GM23338 (cell line): ENCODE data around the gene KLHL41. TPM values are rescaled to one million over a fixed set of nuclear protein-coding genes. Genes with fewer than 3 reads are reported as not detected.

ENCODE experiments used
- ATAC-seq: fragments of 200-7000 bp; cut with Tn5 transposase; 3 replicates; pipeline ENCODE4 v1.9.1; 2020
- DNase-seq: peaks from one replicate; pipeline ENCODE4 v3.0.0-alpha.2; 2015; ENCODE audit warnings: low spot score
- H2AFZ ChIP-seq: fragments of 200-600 bp; sonication (generic); 2 replicates; pipeline ENCODE4 v1.8.0; 2016; ENCODE audit warnings: antibody characterized with exemption, mild to moderate bottlenecking, moderate library complexity
- H3F3A ChIP-seq: fragments of 200-600 bp; sonication (generic); replicated peaks from 2 replicates; pipeline ENCODE4 v1.8.0; 2017; ENCODE audit warnings: antibody characterized with exemption, mixed run types, low read depth
- H3K27ac ChIP-seq: fragments of 200-600 bp; sonication (generic); 2 replicates; pipeline ENCODE4 v1.6.1; 2016; ENCODE audit warnings: low read depth
- H3K27me3 ChIP-seq: fragments of 200-600 bp; sonication (generic); 2 replicates; pipeline ENCODE4 v1.8.0; 2016; ENCODE audit warnings: mild to moderate bottlenecking, mixed run types, moderate library complexity; ENCODE audit not compliant: insufficient read depth
- H3K36me3 ChIP-seq: fragments of 200-600 bp; sonication (generic); 2 replicates; pipeline ENCODE4 v1.8.0; 2016; ENCODE audit warnings: mild to moderate bottlenecking; ENCODE audit not compliant: insufficient read depth
- H3K4me1 ChIP-seq: fragments of 200-600 bp; sonication (generic); 2 replicates; pipeline ENCODE4 v1.8.0; 2016; ENCODE audit warnings: mild to moderate bottlenecking, moderate library complexity; ENCODE audit not compliant: insufficient read depth
- H3K4me2 ChIP-seq: fragments of 200-600 bp; sonication (generic); 2 replicates; pipeline ENCODE4 v1.7.1; 2017; ENCODE audit warnings: mixed run types
- H3K4me3 ChIP-seq: fragments of 200-600 bp; sonication (generic); 2 replicates; pipeline ENCODE4 v1.6.1; 2016; ENCODE audit warnings: mixed run types
- H3K79me2 ChIP-seq: fragments of 200-600 bp; sonication (generic); replicated peaks from 2 replicates; pipeline ENCODE4 v1.8.0; 2017; ENCODE audit warnings: mild to moderate bottlenecking; ENCODE audit not compliant: insufficient read depth
- H3K9me2 ChIP-seq: fragments of 200-600 bp; sonication (generic); 2 replicates; pipeline ENCODE4 v1.8.0; 2017; ENCODE audit not compliant: insufficient read depth
- H4K20me1 ChIP-seq: fragments of 200-600 bp; sonication (generic); replicated peaks from 2 replicates; pipeline ENCODE4 v1.8.0; 2017; ENCODE audit warnings: mild to moderate bottlenecking; ENCODE audit not compliant: insufficient read depth
- H3K27ac Mint-ChIP-seq: 2 replicates; pipeline ENCODE4 v1.8.0; 2020; ENCODE audit warnings: inconsistent platforms, mild to moderate bottlenecking, moderate library complexity, mixed read lengths
- H3K27me3 Mint-ChIP-seq: 3 replicates; pipeline ENCODE4 v1.8.0; 2022; ENCODE audit warnings: low read depth, mild to moderate bottlenecking, moderate library complexity, mixed read lengths, inconsistent platforms; ENCODE audit not compliant: insufficient read depth, poor library complexity
- H3K36me3 Mint-ChIP-seq: 3 replicates; pipeline ENCODE4 v1.8.0; 2021; ENCODE audit warnings: low read depth, mild to moderate bottlenecking, inconsistent platforms, moderate library complexity, mixed read lengths
- H3K4me1 Mint-ChIP-seq: 3 replicates; pipeline ENCODE4 v1.8.0; 2020; ENCODE audit warnings: mild to moderate bottlenecking, inconsistent platforms, mixed read lengths
- H3K4me3 Mint-ChIP-seq: 3 replicates; pipeline ENCODE4 v1.8.0; 2021; ENCODE audit warnings: moderate library complexity, mild to moderate bottlenecking, inconsistent platforms, mixed read lengths
- H3K9me3 Mint-ChIP-seq: 3 replicates; pipeline ENCODE4 v1.8.0; 2020; ENCODE audit warnings: moderate library complexity, mild to moderate bottlenecking, inconsistent platforms, mixed read lengths
- CREB1 ChIP-seq: fragments of 250-450 bp; sonication (Bioruptor Pico); IDR thresholded peaks from 2 replicates; pipeline ENCODE4 v1.5.0; 2020; ENCODE audit warnings: low read depth, mild to moderate bottlenecking, moderate library complexity
- EZH2 ChIP-seq: fragments of 200-600 bp; sonication (generic); IDR thresholded peaks from one replicate; pipeline ENCODE4 v1.8.0; 2017; ENCODE audit warnings: antibody characterized with exemption, mild to moderate bottlenecking, low read depth; ENCODE audit not compliant: unreplicated experiment
- EZH2phosphoT487 ChIP-seq: fragments of 200-600 bp; sonication (generic); IDR thresholded peaks from one replicate; pipeline ENCODE4 v1.8.1; 2018; ENCODE audit warnings: antibody characterized with exemption; ENCODE audit not compliant: unreplicated experiment
- JUNB ChIP-seq: IDR thresholded peaks from one replicate; pipeline ENCODE4 v1.6.1; 2016; ENCODE audit warnings: antibody characterized with exemption; ENCODE audit not compliant: unreplicated experiment
- STAT1 ChIP-seq: IDR thresholded peaks from one replicate; pipeline ENCODE4 v1.6.1; 2016; ENCODE audit warnings: antibody characterized with exemption; ENCODE audit not compliant: unreplicated experiment
- ZNF331 ChIP-seq: fragments of 250-450 bp; sonication (Bioruptor Pico); IDR thresholded peaks from 2 replicates; pipeline ENCODE4 v1.5.0; 2020; ENCODE audit warnings: low read depth, mild to moderate bottlenecking, moderate library complexity
- polyA plus RNA-seq: library from polyadenylated mRNA; unstranded; fragments of >200 nt; fragmentation: Nextera tagmentation; extraction: Ambion mirVana; gene quantifications from 2 replicates; pipeline ENCODE4 v1.2.1, GENCODE V29; 2016
- total RNA-seq: library from RNA; depleted of rRNA; stranded (reverse); fragments of >200 nt; shearing (Covaris generic); gene quantifications from 2 replicates; pipeline ENCODE4 v1.2.3, GENCODE V29; 2014
- TF ChIP-seq, protein P1 (sequence below), 2 experiments: fragments of 200-600 bp in 1 of 2; sonication (generic) in 1 of 2; conservative IDR thresholded peaks; 2 replicates each; pipeline versions ENCODE4 v1.5.1 to v1.6.1; 2016 to 2017; ENCODE audit warnings: antibody characterized with exemption in 2 of 2, low read depth in 2 of 2, mild to moderate bottlenecking in 2 of 2, moderate library complexity in 1 of 2
- TF ChIP-seq, protein P2 (sequence below): IDR thresholded peaks from 2 replicates; pipeline ENCODE4 v1.6.1; 2016; ENCODE audit warnings: antibody characterized with exemption
- TF ChIP-seq, protein P3 (sequence below): fragments of 250-450 bp; sonication (Bioruptor Pico); IDR thresholded peaks from 2 replicates; pipeline ENCODE4 v1.5.0; 2020; ENCODE audit warnings: mild to moderate bottlenecking, moderate library complexity
- TF ChIP-seq, protein P4 (sequence below): IDR thresholded peaks from one replicate; pipeline ENCODE4 v1.6.1; 2018; ENCODE audit warnings: antibody characterized with exemption; ENCODE audit not compliant: unreplicated experiment

KLHL41 gene
- total and polyA plus RNA-seq, 2 experiments from 2014 or later: not detected

DNA sequence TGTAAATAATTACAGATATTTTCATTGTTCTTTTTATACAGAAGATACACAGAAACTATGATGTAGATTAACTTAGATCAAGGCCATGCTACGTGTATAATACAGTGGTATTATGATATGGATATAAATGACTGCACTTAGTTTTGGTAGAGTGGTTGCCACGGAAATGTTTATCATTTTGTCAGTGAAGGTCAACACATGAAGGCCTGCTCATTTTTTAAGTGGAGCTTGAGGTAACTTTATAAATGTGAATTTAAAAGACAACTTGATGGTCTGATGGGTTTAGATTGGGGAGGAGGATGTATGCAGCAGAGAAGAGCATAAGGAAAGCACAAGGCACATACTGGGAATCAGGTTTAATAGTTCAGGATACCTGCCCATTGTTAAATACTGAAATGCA is 44.6 kb upstream of the KLHL41 start (continued):
- TF ChIP-seq, protein P1, sequence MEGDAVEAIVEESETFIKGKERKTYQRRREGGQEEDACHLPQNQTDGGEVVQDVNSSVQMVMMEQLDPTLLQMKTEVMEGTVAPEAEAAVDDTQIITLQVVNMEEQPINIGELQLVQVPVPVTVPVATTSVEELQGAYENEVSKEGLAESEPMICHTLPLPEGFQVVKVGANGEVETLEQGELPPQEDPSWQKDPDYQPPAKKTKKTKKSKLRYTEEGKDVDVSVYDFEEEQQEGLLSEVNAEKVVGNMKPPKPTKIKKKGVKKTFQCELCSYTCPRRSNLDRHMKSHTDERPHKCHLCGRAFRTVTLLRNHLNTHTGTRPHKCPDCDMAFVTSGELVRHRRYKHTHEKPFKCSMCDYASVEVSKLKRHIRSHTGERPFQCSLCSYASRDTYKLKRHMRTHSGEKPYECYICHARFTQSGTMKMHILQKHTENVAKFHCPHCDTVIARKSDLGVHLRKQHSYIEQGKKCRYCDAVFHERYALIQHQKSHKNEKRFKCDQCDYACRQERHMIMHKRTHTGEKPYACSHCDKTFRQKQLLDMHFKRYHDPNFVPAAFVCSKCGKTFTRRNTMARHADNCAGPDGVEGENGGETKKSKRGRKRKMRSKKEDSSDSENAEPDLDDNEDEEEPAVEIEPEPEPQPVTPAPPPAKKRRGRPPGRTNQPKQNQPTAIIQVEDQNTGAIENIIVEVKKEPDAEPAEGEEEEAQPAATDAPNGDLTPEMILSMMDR (conservative IDR thresholded peaks at IDR 0.05; ENCODE audit: low read depth in 2 of 2): no peak

DNA sequence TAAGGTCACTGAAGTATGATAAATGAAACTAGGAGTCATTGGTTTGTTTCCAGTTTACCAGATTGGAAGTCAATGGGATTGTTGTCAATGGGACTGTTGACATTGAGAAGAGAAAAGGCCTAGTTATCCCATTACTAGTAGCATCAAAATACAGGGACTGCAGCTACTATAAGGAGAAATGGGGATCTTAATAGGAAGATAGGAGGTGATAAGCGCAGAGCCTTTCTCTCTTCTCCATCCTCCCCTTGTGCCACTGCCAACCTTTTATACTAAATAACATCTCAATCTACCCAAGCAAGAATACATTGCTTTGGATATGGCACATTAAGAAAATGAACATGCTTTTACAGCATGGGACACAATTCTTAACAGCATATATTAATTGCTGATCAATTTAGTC is 40.7 kb upstream of the KLHL41 start:
- no peaks in the 10 kb centered on the region for H3K27me3 Mint-ChIP-seq
- no peak overlapping the region for H3K4me2 ChIP-seq
- H3K4me3 ChIP-seq: no peak overlapping the region
- no peaks in the 10 kb centered on the region for H3K4me1 Mint-ChIP-seq
- no peak overlapping the region for H3K27ac ChIP-seq
- H2AFZ ChIP-seq: no peak overlapping the region
- no peak for ATAC-seq
- H3K4me1 ChIP-seq: no peaks in the 10 kb centered on the region
- no peaks in the 10 kb centered on the region; the same call in 1 of the 2 replicates for H3F3A ChIP-seq
- no peaks in the 10 kb centered on the region for H3K9me3 Mint-ChIP-seq
- H3K36me3 ChIP-seq: no peaks in the 10 kb centered on the region
- no peak for DNase-seq
- no peaks in the 10 kb centered on the region for H3K9me2 ChIP-seq
- H3K27me3 ChIP-seq: no peaks in the 10 kb centered on the region
- H3K4me3 Mint-ChIP-seq: no peak overlapping the region
- no peaks in the 10 kb centered on the region for H3K79me2 ChIP-seq
- H4K20me1 ChIP-seq: no peaks in the 10 kb centered on the region
- no peaks in the 10 kb centered on the region for H3K36me3 Mint-ChIP-seq
- no peak overlapping the region for H3K27ac Mint-ChIP-seq
- TF ChIP-seq, protein P1 (conservative IDR thresholded peaks at IDR 0.05; ENCODE audit: low read depth in 2 of 2): no peak
- no peak for TF ChIP-seq EZH2phosphoT487
- TF ChIP-seq ZNF331 (CRISPR knock-in tag): no peak
- TF ChIP-seq, protein P2, sequence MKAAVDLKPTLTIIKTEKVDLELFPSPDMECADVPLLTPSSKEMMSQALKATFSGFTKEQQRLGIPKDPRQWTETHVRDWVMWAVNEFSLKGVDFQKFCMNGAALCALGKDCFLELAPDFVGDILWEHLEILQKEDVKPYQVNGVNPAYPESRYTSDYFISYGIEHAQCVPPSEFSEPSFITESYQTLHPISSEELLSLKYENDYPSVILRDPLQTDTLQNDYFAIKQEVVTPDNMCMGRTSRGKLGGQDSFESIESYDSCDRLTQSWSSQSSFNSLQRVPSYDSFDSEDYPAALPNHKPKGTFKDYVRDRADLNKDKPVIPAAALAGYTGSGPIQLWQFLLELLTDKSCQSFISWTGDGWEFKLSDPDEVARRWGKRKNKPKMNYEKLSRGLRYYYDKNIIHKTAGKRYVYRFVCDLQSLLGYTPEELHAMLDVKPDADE: no peak
- TF ChIP-seq, protein P3, sequence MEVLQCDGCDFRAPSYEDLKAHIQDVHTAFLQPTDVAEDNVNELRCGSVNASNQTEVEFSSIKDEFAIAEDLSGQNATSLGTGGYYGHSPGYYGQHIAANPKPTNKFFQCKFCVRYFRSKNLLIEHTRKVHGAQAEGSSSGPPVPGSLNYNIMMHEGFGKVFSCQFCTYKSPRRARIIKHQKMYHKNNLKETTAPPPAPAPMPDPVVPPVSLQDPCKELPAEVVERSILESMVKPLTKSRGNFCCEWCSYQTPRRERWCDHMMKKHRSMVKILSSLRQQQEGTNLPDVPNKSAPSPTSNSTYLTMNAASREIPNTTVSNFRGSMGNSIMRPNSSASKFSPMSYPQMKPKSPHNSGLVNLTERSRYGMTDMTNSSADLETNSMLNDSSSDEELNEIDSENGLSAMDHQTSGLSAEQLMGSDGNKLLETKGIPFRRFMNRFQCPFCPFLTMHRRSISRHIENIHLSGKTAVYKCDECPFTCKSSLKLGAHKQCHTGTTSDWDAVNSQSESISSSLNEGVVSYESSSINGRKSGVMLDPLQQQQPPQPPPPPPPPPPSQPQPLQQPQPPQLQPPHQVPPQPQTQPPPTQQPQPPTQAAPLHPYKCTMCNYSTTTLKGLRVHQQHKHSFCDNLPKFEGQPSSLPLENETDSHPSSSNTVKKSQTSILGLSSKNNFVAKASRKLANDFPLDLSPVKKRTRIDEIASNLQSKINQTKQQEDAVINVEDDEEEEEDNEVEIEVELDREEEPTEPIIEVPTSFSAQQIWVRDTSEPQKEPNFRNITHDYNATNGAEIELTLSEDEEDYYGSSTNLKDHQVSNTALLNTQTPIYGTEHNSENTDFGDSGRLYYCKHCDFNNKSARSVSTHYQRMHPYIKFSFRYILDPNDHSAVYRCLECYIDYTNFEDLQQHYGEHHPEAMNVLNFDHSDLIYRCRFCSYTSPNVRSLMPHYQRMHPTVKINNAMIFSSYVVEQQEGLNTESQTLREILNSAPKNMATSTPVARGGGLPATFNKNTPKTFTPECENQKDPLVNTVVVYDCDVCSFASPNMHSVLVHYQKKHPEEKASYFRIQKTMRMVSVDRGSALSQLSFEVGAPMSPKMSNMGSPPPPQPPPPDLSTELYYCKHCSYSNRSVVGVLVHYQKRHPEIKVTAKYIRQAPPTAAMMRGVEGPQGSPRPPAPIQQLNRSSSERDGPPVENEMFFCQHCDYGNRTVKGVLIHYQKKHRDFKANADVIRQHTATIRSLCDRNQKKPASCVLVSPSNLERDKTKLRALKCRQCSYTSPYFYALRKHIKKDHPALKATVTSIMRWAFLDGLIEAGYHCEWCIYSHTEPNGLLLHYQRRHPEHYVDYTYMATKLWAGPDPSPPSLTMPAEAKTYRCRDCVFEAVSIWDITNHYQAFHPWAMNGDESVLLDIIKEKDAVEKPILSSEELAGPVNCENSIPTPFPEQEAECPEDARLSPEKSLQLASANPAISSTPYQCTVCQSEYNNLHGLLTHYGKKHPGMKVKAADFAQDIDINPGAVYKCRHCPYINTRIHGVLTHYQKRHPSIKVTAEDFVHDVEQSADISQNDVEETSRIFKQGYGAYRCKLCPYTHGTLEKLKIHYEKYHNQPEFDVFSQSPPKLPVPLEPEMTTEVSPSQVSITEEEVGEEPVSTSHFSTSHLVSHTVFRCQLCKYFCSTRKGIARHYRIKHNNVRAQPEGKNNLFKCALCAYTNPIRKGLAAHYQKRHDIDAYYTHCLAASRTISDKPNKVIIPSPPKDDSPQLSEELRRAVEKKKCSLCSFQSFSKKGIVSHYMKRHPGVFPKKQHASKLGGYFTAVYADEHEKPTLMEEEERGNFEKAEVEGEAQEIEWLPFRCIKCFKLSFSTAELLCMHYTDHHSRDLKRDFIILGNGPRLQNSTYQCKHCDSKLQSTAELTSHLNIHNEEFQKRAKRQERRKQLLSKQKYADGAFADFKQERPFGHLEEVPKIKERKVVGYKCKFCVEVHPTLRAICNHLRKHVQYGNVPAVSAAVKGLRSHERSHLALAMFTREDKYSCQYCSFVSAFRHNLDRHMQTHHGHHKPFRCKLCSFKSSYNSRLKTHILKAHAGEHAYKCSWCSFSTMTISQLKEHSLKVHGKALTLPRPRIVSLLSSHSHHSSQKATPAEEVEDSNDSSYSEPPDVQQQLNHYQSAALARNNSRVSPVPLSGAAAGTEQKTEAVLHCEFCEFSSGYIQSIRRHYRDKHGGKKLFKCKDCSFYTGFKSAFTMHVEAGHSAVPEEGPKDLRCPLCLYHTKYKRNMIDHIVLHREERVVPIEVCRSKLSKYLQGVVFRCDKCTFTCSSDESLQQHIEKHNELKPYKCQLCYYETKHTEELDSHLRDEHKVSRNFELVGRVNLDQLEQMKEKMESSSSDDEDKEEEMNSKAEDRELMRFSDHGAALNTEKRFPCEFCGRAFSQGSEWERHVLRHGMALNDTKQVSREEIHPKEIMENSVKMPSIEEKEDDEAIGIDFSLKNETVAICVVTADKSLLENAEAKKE: no peak
- no peak for TF ChIP-seq JUNB
- no peak for TF ChIP-seq EZH2
- TF ChIP-seq STAT1: no peak
- TF ChIP-seq, protein P4, sequence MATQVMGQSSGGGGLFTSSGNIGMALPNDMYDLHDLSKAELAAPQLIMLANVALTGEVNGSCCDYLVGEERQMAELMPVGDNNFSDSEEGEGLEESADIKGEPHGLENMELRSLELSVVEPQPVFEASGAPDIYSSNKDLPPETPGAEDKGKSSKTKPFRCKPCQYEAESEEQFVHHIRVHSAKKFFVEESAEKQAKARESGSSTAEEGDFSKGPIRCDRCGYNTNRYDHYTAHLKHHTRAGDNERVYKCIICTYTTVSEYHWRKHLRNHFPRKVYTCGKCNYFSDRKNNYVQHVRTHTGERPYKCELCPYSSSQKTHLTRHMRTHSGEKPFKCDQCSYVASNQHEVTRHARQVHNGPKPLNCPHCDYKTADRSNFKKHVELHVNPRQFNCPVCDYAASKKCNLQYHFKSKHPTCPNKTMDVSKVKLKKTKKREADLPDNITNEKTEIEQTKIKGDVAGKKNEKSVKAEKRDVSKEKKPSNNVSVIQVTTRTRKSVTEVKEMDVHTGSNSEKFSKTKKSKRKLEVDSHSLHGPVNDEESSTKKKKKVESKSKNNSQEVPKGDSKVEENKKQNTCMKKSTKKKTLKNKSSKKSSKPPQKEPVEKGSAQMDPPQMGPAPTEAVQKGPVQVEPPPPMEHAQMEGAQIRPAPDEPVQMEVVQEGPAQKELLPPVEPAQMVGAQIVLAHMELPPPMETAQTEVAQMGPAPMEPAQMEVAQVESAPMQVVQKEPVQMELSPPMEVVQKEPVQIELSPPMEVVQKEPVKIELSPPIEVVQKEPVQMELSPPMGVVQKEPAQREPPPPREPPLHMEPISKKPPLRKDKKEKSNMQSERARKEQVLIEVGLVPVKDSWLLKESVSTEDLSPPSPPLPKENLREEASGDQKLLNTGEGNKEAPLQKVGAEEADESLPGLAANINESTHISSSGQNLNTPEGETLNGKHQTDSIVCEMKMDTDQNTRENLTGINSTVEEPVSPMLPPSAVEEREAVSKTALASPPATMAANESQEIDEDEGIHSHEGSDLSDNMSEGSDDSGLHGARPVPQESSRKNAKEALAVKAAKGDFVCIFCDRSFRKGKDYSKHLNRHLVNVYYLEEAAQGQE: no peak
- no peak for TF ChIP-seq CREB1
